ENCODE results near the gene CFAP90. TPM values are rescaled to one million over a fixed set of nuclear protein-coding genes. Genes with fewer than 3 reads are reported as not detected.

The CFAP90 gene
- total and polyA plus RNA-seq, 2 of the 8 experiments (the other 6 are each of a cell fraction or from before 2014, with no cell fraction given) = 0.39 to 0.92 TPM

DNA sequence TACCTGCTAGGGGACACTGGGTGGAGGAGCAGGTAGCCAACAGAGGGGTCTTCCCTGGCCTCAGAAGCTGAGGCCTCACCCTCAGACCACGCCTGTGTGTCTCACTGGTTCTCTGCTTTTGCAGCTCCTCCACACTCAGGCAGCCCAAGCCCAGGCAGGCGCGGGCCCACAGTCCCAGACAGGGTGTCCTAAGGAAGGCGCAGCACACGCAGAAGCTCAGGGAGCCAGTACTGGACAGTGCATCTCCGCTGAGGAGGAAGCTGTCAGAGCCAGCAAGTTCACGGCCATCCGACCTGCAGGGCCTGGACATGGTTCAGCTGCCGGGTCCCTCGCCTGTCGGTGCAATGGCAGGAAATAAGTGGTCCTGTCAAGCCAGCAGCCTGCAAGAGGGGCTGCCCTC, 25.3 kb downstream of the CFAP90 start:
- no peaks in the 10 kb centered on the region for H3K79me1 ChIP-seq (ENCODE audit: low read depth, low read length)
- FAIRE-seq (no peak), DNase-seq (ENCODE audit: low read depth in 1 of 2, low spot score in 2 of 2) (no peak)
- H3K27me3 ChIP-seq (replicated peaks in 1 of 4; ENCODE audit: control insufficient read depth in 3 of 4, extremely low read depth in 1 of 4, insufficient read depth in 3 of 4, low read length in 3 of 4) = peaks cover 0 to 2% (median 0%) of the 10 kb centered on the region in 4 experiments; a peak in 1 of 7 replicates
- no peak overlapping the region for H2BK20ac ChIP-seq (ENCODE audit: low read length)
- H3K27ac ChIP-seq (ENCODE audit: low read depth, low read length) = no peak overlapping the region
- no peak overlapping the region for H3K18ac ChIP-seq (ENCODE audit: extremely low read depth, low read length)
- no peak overlapping the region for H3K14ac ChIP-seq (ENCODE audit: insufficient read length)
- H2BK5ac ChIP-seq (ENCODE audit: low read depth, low read length) = no peak overlapping the region; the same call in 1 of the 2 replicates
- no peak overlapping the region for H3K4ac ChIP-seq (replicated peaks; ENCODE audit: insufficient read length, low read depth, low read length)
- H4K8ac ChIP-seq (ENCODE audit: extremely low read depth, insufficient read depth, low read length) = no peak overlapping the region
- no peaks in the 10 kb centered on the region for H3K23me2 ChIP-seq (ENCODE audit: low read depth, low read length)
- no peak overlapping the region for H2BK120ac ChIP-seq (replicated peaks; ENCODE audit: low read depth, low read length)
- H4K5ac ChIP-seq (ENCODE audit: insufficient read length, low read depth, low read length) = no peak overlapping the region
- TF ChIP-seq KDM4A (IDR thresholded peaks at IDR 0.05; ENCODE audit: low read depth, low read length, severe bottlenecking) (no peak), POLR2AphosphoS5 (IDR thresholded peaks at IDR 0.05; ENCODE audit: low read depth, low read length) (peak; percentile 32; the same call in 1 of the 2 replicates)
- no peaks in the 10 kb centered on the region for H3K4me1 ChIP-seq (replicated peaks in 1 of 4; ENCODE audit: control insufficient read depth in 3 of 4, insufficient read depth in 4 of 4, low read length in 3 of 4)
- H3K4me2 ChIP-seq (ENCODE audit: insufficient read depth in 1 of 2, low read depth in 2 of 2, low read length in 2 of 2) = no peak overlapping the region
- no peak overlapping the region for H2BK15ac ChIP-seq (ENCODE audit: low read length)
- H2AFZ ChIP-seq (ENCODE audit: low read length) = no peak overlapping the region
- H2BK12ac ChIP-seq (ENCODE audit: low read depth, low read length) = no peak overlapping the region
- H4K91ac ChIP-seq (replicated peaks; ENCODE audit: insufficient read length, low read length) = no peak overlapping the region
- POLR2A ChIA-PET (ENCODE audit: partially characterized antibody) = interaction anchor here (0.8 kb wide), 1 partner anchor 9 kb away, joined by 3 read pairs; no protein-coding TSS in a partner anchor
- no peak overlapping the region for H3K56ac ChIP-seq (replicated peaks; ENCODE audit: insufficient read length, low read depth, low read length)
- 97% methylated on average over 11 of the region's 11 CpGs; no CpG with 5 or more reads in 1 of the 2 experiments for WGBS, 2 experiments (ENCODE audit: extremely low coverage in 1 of 2, insufficient coverage in 1 of 2, insufficient read length in 1 of 2, insufficient replicate concordance in 2 of 2, low coverage in 1 of 2, low lambda C conversion rate in 2 of 2, missing lambda C conversion rate in 1 of 2)
- no peak overlapping the region; a peak in 1 of 7 replicates for H3K9ac ChIP-seq (replicated peaks in 1 of 4; ENCODE audit: extremely low read depth in 1 of 4, low read depth in 3 of 4, low read length in 3 of 4)
- H3K36me3 ChIP-seq (ENCODE audit: control insufficient read depth in 2 of 4, insufficient read depth in 4 of 4, low read length in 3 of 4) = peaks cover 0 to 18% (median 10%) of the 10 kb centered on the region in 4 experiments; a peak in 5 of 8 replicates
- no peak overlapping the region for H2AK5ac ChIP-seq (ENCODE audit: low read depth, low read length)
- H3K4me3 ChIP-seq (ENCODE audit: extremely low read depth in 1 of 4, insufficient read depth in 2 of 4, low read depth in 3 of 4, low read length in 4 of 4) = no peak overlapping the region
- no peaks in the 10 kb centered on the region for H3K79me2 ChIP-seq (ENCODE audit: control insufficient read depth in 1 of 2, insufficient read depth in 2 of 2, low read length in 2 of 2)
- no peaks in the 10 kb centered on the region for H3K9me3 ChIP-seq (ENCODE audit: insufficient read depth in 2 of 2, low read depth in 1 of 2, low read length in 1 of 2)
- H4K20me1 ChIP-seq (replicated peaks in 1 of 2; ENCODE audit: control insufficient read depth in 1 of 2, insufficient read depth in 2 of 2, low read length in 2 of 2) = no peaks in the 10 kb centered on the region
- H3K23ac ChIP-seq (ENCODE audit: insufficient read length) = no peak overlapping the region
- CTCF ChIA-PET (ENCODE audit: partially characterized antibody) = interaction anchor here (0.6 to 1.7 kb wide), 2 partner anchors 9 to 32 kb away, joined by 3 to 8 read pairs; no protein-coding TSS in a partner anchor
